ENCODE measurements around the gene HORMAD2. TPM values are rescaled to one million over a fixed set of nuclear protein-coding genes. Genes with fewer than 3 reads are reported as not detected.

HORMAD2 gene
- polyA plus RNA-seq, 2 of the 4 experiments (the other 2 are of a cell fraction): not detected

GRCh38 chr22:30036656-30037055 lies 43.6 kb upstream of the HORMAD2 start:
- H3K4me2 ChIP-seq: no peak overlapping the region
- no peaks in the 10 kb centered on the region for H3K9me3 ChIP-seq
- 66% methylated on average over 2 of the region's 2 CpGs for WGBS (ENCODE audit: missing lambda C conversion rate)
- peaks cover 7% of the 10 kb centered on the region; the same call in 2 of the 3 replicates for H3K4me1 ChIP-seq
- peak in 1 of 2 experiments; percentile 16 for DNase-seq (ENCODE audit: low read depth in 1 of 2, low spot score in 1 of 2)
- no peak for FAIRE-seq
- ChIA-PET POLR2A (no interaction called here), CTCF (interaction anchor here (1.6 kb wide), 1 partner anchor 32 kb away, joined by 5 read pairs; no protein-coding TSS in a partner anchor)
- ATAC-seq: no peak; a peak in 1 of 6 replicates
- H3K4me3 ChIP-seq: no peak overlapping the region
- TF ChIP-seq MAFK (IDR thresholded peaks at IDR 0.05; ENCODE audit: partially characterized antibody) (no peak), EHMT2 (IDR thresholded peaks at IDR 0.05; ENCODE audit: low read depth) (no peak), RARB (CRISPR knock-in tag; IDR thresholded peaks at IDR 0.05) (no peak), MAX (IDR thresholded peaks at IDR 0.05) (no peak), JUNB (IDR thresholded peaks at IDR 0.05) (no peak), ZNF302 (CRISPR knock-in tag; IDR thresholded peaks at IDR 0.05) (no peak), GATA3 (IDR thresholded peaks at IDR 0.05; ENCODE audit: borderline replicate concordance) (no peak), RAD21 (conservative IDR thresholded peaks at IDR 0.05 in 1 of 2, IDR thresholded peaks at IDR 0.05 in 1 of 2) (no peak), PBX3 (IDR thresholded peaks at IDR 0.05) (no peak), CHD4 (IDR thresholded peaks at IDR 0.05; ENCODE audit: borderline replicate concordance) (no peak), NR3C1 (IDR thresholded peaks at IDR 0.05) (no peak), CHD2 (IDR thresholded peaks at IDR 0.05; ENCODE audit: low read length, partially characterized antibody) (no peak), HDAC2 (IDR thresholded peaks at IDR 0.05) (no peak), HOXB5 (CRISPR knock-in tag; IDR thresholded peaks at IDR 0.05) (no peak)
- no peak overlapping the region for H3K27ac ChIP-seq

- POLR2A ChIA-PET: no interaction called here
These were observed 42.0 kb upstream of the HORMAD2 start for GRCh38 chr22:30038219-30038618.

More at GRCh38 chr22:30038219-30038618, 42.0 kb upstream of the HORMAD2 start:
- WGBS (ENCODE audit: missing lambda C conversion rate): 51% methylated on average over 3 of the region's 3 CpGs
- peaks cover 7% of the 10 kb centered on the region; the same call in 2 of the 3 replicates for H3K4me1 ChIP-seq
- TF ChIP-seq SREBF2 (IDR thresholded peaks at IDR 0.05) (no peak), PHF8 (IDR thresholded peaks at IDR 0.05; ENCODE audit: borderline replicate concordance, low read depth) (no peak), PBX3 (IDR thresholded peaks at IDR 0.05) (no peak), ATOH8 (CRISPR knock-in tag; IDR thresholded peaks at IDR 0.05; ENCODE audit: low read depth) (no peak), CHD2 (IDR thresholded peaks at IDR 0.05; ENCODE audit: low read length, partially characterized antibody) (no peak), REST (IDR thresholded peaks at IDR 0.05) (no peak), MAX (IDR thresholded peaks at IDR 0.05) (no peak), USF2 (IDR thresholded peaks at IDR 0.05) (no peak), POLR2AphosphoS2 (conservative IDR thresholded peaks at IDR 0.05; ENCODE audit: low read length) (no peak), MAFK (IDR thresholded peaks at IDR 0.05; ENCODE audit: partially characterized antibody) (no peak), HDAC2 (IDR thresholded peaks at IDR 0.05) (no peak), HOXA7 (CRISPR knock-in tag; IDR thresholded peaks at IDR 0.05) (no peak), RCOR1 (IDR thresholded peaks at IDR 0.05; ENCODE audit: low read depth, low read length) (no peak), HOXB13 (CRISPR knock-in tag; IDR thresholded peaks at IDR 0.05; ENCODE audit: low read depth) (no peak), FOXS1 (CRISPR knock-in tag; IDR thresholded peaks at IDR 0.05) (no peak), BHLHE40 (IDR thresholded peaks at IDR 0.05; ENCODE audit: low read depth, low read length) (no peak), KDM1A (IDR thresholded peaks at IDR 0.05; ENCODE audit: low read depth) (no peak), RAD21 (conservative IDR thresholded peaks at IDR 0.05 in 1 of 2, IDR thresholded peaks at IDR 0.05 in 1 of 2) (no peak)
- DNase-seq (ENCODE audit: low read depth in 1 of 2, low spot score in 1 of 2) (peak in 1 of 2 experiments; percentile 38), FAIRE-seq (no peak), ATAC-seq (no peak; a peak in 1 of 6 replicates)
- CTCF ChIA-PET: no interaction called here
- no peak overlapping the region for H3K4me2 ChIP-seq
- H3K4me3 ChIP-seq: no peak overlapping the region
- no peak overlapping the region for H3K27ac ChIP-seq
- no peaks in the 10 kb centered on the region for H3K9me3 ChIP-seq

All from A549 (cell line).